A549 (cell line): ENCODE measurements around the gene LCNL1.

Source experiments
- BHLHE40 ChIP-seq: IDR thresholded peaks from 2 replicates; pipeline ENCODE4 v1.6.1; 2012; ENCODE audit warnings: low read depth, low read length, inconsistent platforms
- EP300 ChIP-seq, 2 experiments: fragments of >200 bp; sonication (Bioruptor Twin); formaldehyde crosslinking; IDR thresholded peaks; 2 replicates in 1 of 2; 3 replicates in 1 of 2; pipeline ENCODE4 v1.6.1; 2016 to 2017
- FOXS1 ChIP-seq: fragments of 250-450 bp; sonication (Bioruptor Pico); IDR thresholded peaks from 2 replicates; pipeline ENCODE4 v1.5.0; 2020; ENCODE audit warnings: mild to moderate bottlenecking, moderate library complexity
- KDM5A ChIP-seq: fragments of 200-600 bp; sonication (generic); IDR thresholded peaks from 2 replicates; pipeline ENCODE4 v1.6.1; 2016; ENCODE audit warnings: antibody characterized with exemption, mild to moderate bottlenecking
- NPAS2 ChIP-seq: fragments of 250-450 bp; sonication (Bioruptor Pico); IDR thresholded peaks from 2 replicates; pipeline ENCODE4 v1.8.0; 2022; ENCODE audit warnings: mild to moderate bottlenecking, moderate library complexity, borderline replicate concordance
- POLR2A ChIP-seq: IDR thresholded peaks from 2 replicates; pipeline ENCODE4 v1.6.1; 2012; ENCODE audit warnings: mild to moderate bottlenecking, low read length
- RAD21 ChIP-seq, 2 experiments: fragments of >200 bp in 1 of 2; sonication (Bioruptor Twin) in 1 of 2; formaldehyde crosslinking in 1 of 2; IDR thresholded peaks in 1 of 2; conservative IDR thresholded peaks in 1 of 2; 2 replicates in 1 of 2; 3 replicates in 1 of 2; pipeline ENCODE4 v1.6.1; 2012 to 2018; ENCODE audit warnings: inconsistent platforms in 1 of 2
- RCOR1 ChIP-seq: fragments of 150-350 bp; IDR thresholded peaks from 2 replicates; pipeline ENCODE4 v1.6.1; 2014; ENCODE audit warnings: antibody characterized with exemption, low read length, low read depth
- RNF2 ChIP-seq: fragments of 200-600 bp; sonication (generic); IDR thresholded peaks from 2 replicates; pipeline ENCODE4 v1.6.1; 2016; ENCODE audit warnings: low read depth, mild to moderate bottlenecking, antibody characterized with exemption, moderate library complexity, borderline replicate concordance
- TF ChIP-seq, protein P1 (sequence below): fragments of >200 bp; sonication (Bioruptor Twin); formaldehyde crosslinking; IDR thresholded peaks from 3 replicates; pipeline ENCODE4 v1.5.1; 2016
- TF ChIP-seq, protein P2 (sequence below): fragments of 450-650 bp; IDR thresholded peaks from 2 replicates; pipeline ENCODE4 v1.6.1; 2014; ENCODE audit warnings: antibody characterized with exemption
- TF ChIP-seq, protein P3 (sequence below): fragments of 250-450 bp; sonication (Bioruptor Pico); IDR thresholded peaks from 2 replicates; pipeline ENCODE4 v1.5.0; 2021; ENCODE audit warnings: mild to moderate bottlenecking, moderate library complexity, borderline replicate concordance

GRCh38 chr9:136940526-136941230 lies 42.1 kb upstream of the LCNL1 start:
- TF ChIP-seq, protein P1, sequence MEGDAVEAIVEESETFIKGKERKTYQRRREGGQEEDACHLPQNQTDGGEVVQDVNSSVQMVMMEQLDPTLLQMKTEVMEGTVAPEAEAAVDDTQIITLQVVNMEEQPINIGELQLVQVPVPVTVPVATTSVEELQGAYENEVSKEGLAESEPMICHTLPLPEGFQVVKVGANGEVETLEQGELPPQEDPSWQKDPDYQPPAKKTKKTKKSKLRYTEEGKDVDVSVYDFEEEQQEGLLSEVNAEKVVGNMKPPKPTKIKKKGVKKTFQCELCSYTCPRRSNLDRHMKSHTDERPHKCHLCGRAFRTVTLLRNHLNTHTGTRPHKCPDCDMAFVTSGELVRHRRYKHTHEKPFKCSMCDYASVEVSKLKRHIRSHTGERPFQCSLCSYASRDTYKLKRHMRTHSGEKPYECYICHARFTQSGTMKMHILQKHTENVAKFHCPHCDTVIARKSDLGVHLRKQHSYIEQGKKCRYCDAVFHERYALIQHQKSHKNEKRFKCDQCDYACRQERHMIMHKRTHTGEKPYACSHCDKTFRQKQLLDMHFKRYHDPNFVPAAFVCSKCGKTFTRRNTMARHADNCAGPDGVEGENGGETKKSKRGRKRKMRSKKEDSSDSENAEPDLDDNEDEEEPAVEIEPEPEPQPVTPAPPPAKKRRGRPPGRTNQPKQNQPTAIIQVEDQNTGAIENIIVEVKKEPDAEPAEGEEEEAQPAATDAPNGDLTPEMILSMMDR, result no peak
- TF ChIP-seq, protein P2, sequence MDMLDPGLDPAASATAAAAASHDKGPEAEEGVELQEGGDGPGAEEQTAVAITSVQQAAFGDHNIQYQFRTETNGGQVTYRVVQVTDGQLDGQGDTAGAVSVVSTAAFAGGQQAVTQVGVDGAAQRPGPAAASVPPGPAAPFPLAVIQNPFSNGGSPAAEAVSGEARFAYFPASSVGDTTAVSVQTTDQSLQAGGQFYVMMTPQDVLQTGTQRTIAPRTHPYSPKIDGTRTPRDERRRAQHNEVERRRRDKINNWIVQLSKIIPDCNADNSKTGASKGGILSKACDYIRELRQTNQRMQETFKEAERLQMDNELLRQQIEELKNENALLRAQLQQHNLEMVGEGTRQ, result no peak
- TF ChIP-seq BHLHE40 (no peak), NPAS2 (no peak), POLR2A (no peak), RAD21 (conservative IDR thresholded peaks at IDR 0.05 in 1 of 2, IDR thresholded peaks at IDR 0.05 in 1 of 2) (no peak), RCOR1 (no peak), FOXS1 (CRISPR knock-in tag) (no peak), EP300 (IDR thresholded peaks at IDR 0.05) (no peak), RNF2 (no peak), KDM5A (no peak)
- TF ChIP-seq, protein P3, sequence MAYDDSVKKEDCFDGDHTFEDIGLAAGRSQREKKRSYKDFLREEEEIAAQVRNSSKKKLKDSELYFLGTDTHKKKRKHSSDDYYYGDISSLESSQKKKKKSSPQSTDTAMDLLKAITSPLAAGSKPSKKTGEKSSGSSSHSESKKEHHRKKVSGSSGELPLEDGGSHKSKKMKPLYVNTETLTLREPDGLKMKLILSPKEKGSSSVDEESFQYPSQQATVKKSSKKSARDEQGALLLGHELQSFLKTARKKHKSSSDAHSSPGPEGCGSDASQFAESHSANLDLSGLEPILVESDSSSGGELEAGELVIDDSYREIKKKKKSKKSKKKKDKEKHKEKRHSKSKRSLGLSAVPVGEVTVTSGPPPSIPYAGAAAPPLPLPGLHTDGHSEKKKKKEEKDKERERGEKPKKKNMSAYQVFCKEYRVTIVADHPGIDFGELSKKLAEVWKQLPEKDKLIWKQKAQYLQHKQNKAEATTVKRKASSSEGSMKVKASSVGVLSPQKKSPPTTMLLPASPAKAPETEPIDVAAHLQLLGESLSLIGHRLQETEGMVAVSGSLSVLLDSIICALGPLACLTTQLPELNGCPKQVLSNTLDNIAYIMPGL (CRISPR knock-in tag), result no peak
